Liver (tissue), 9 donors: ENCODE measurements around the gene PIEZO1. TPM values are rescaled to one million over a fixed set of nuclear protein-coding genes. Genes with fewer than 3 reads are reported as not detected.
A peak's percentile ranks its signal among the peaks of the same experiment; 100 is the strongest.

Source experiments
- DNase-seq: peaks from one replicate; pipeline ENCODE4 v3.0.0-alpha.2; 2017; ENCODE audit warnings: low spot score
- H3K27ac ChIP-seq, 2 donors: one replicate each; pipeline ENCODE4 v1.7.0; 2013; ENCODE audit warnings: inconsistent platforms in 2 of 2, low read length in 2 of 2, control low read depth in 1 of 2, low read depth in 1 of 2, mild to moderate bottlenecking in 1 of 2
- H3K27me3 ChIP-seq, 4 donors: one replicate each; pipeline versions ENCODE4 v1.6.1 to v1.7.0; 2013; ENCODE audit warnings: low read length in 3 of 4, inconsistent platforms in 1 of 4, mild to moderate bottlenecking in 1 of 4, moderate library complexity in 1 of 4; ENCODE audit not compliant: control insufficient read depth in 4 of 4, insufficient read depth in 4 of 4
- H3K36me3 ChIP-seq, 4 donors: one replicate each; pipeline versions ENCODE4 v1.6.1 to v1.7.0; 2013; ENCODE audit warnings: low read length in 3 of 4, mild to moderate bottlenecking in 3 of 4, low read depth in 1 of 4, moderate library complexity in 1 of 4; ENCODE audit not compliant: control insufficient read depth in 4 of 4, insufficient read depth in 3 of 4
- H3K4me1 ChIP-seq, 4 donors: one replicate each; pipeline versions ENCODE4 v1.6.1 to v1.7.0; 2013; ENCODE audit warnings: low read length in 3 of 4, mild to moderate bottlenecking in 3 of 4, moderate library complexity in 1 of 4; ENCODE audit not compliant: control insufficient read depth in 4 of 4, insufficient read depth in 4 of 4
- H3K4me3 ChIP-seq, 3 donors: one replicate each; pipeline versions ENCODE4 v1.6.1 to v1.7.0; 2013; ENCODE audit warnings: low read length in 3 of 3, control low read depth in 1 of 3, low read depth in 1 of 3, mild to moderate bottlenecking in 1 of 3
- H3K9ac ChIP-seq, 2 donors: one replicate each; pipeline ENCODE4 v1.7.0; 2013; ENCODE audit warnings: low read length in 2 of 2, mild to moderate bottlenecking in 2 of 2, moderate library complexity in 2 of 2, control low read depth in 1 of 2, low read depth in 1 of 2
- H3K9me3 ChIP-seq, 4 donors: one replicate each; pipeline versions ENCODE4 v1.6.1 to v1.7.0; 2013; ENCODE audit warnings: low read length in 3 of 4; ENCODE audit not compliant: control insufficient read depth in 4 of 4
- FOXA2 ChIP-seq: IDR thresholded peaks from 2 replicates; pipeline ENCODE4 v1.6.1; 2016; ENCODE audit warnings: antibody characterized with exemption
- GABPA ChIP-seq, 2 donors: IDR thresholded peaks in 1 of 2; conservative IDR thresholded peaks in 1 of 2; 2 replicates each; pipeline ENCODE4 v1.6.1; 2016; ENCODE audit warnings: antibody characterized with exemption in 2 of 2, mild to moderate bottlenecking in 1 of 2, moderate library complexity in 1 of 2
- HNF4A ChIP-seq, 2 donors: conservative IDR thresholded peaks; 2 replicates each; pipeline ENCODE4 v1.6.1; 2016; ENCODE audit warnings: antibody characterized with exemption in 2 of 2, mild to moderate bottlenecking in 2 of 2
- HNF4G ChIP-seq: IDR thresholded peaks from 2 replicates; pipeline ENCODE4 v1.6.1; 2016; ENCODE audit warnings: antibody characterized with exemption
- JUND ChIP-seq, 2 donors: IDR thresholded peaks; 2 replicates each; pipeline ENCODE4 v1.6.1; 2016; ENCODE audit warnings: antibody characterized with exemption in 2 of 2
- NR2F2 ChIP-seq: IDR thresholded peaks from 2 replicates; pipeline ENCODE4 v1.6.1; 2016; ENCODE audit warnings: antibody characterized with exemption
- RXRA ChIP-seq, 2 donors: IDR thresholded peaks; 2 replicates each; pipeline ENCODE4 v1.6.1; 2017 to 2018; ENCODE audit warnings: antibody characterized with exemption in 2 of 2, mild to moderate bottlenecking in 1 of 2
- TAF1 ChIP-seq: conservative IDR thresholded peaks from 2 replicates; pipeline ENCODE4 v1.6.1; 2016; ENCODE audit warnings: antibody characterized with exemption, mild to moderate bottlenecking
- YY1 ChIP-seq: IDR thresholded peaks from 2 replicates; pipeline ENCODE4 v1.6.1; 2016; ENCODE audit warnings: antibody characterized with exemption, mild to moderate bottlenecking
- WGBS: extraction: QIAGEN DNeasy Blood & Tissue Kit; methylation state at CpG from one replicate; pipeline ENCODE4 v1.1.7; 2013; 5-methylcytosine and 5-hydroxymethylcytosine counted together
- polyA plus RNA-seq, 2 donors: library from polyadenylated mRNA; stranded (reverse) in 1 of 2; unstranded in 1 of 2; fragments of 200-250 nt in 1 of 2; fragments of >200 nt in 1 of 2; fragmentation: Nextera tagmentation in 1 of 2; extraction: Ambion mirVana in 1 of 2; gene quantifications; one replicate each; pipeline versions ENCODE4 v1.2.1 to v1.2.3, GENCODE V29; 2013 to 2015
- total RNA-seq, 2 donors: library from RNA; depleted of rRNA; stranded (reverse); fragments of >200 nt; gene quantifications; one replicate each; pipeline ENCODE4 v1.2.3, GENCODE V29; 2014
- TF ChIP-seq, protein P1 (sequence below): IDR thresholded peaks from 2 replicates; pipeline ENCODE4 v1.6.1; 2016; ENCODE audit warnings: antibody characterized with exemption
- TF ChIP-seq, protein P2 (sequence below): IDR thresholded peaks from 2 replicates; pipeline ENCODE4 v1.6.1; 2016; ENCODE audit warnings: antibody characterized with exemption
- TF ChIP-seq, protein P3 (sequence below): IDR thresholded peaks from 2 replicates; pipeline ENCODE4 v1.6.1; 2016; ENCODE audit warnings: antibody characterized with exemption, mild to moderate bottlenecking
- donor health status: healthy.
- donor health status: healthy.
- donor health status: healthy.
- donor health status: healthy.
- donor health status: healthy.

PIEZO1 gene
- total and polyA plus RNA-seq, 4 donors: 15.3 to 74.7 (median 59.2) TPM

DNA sequence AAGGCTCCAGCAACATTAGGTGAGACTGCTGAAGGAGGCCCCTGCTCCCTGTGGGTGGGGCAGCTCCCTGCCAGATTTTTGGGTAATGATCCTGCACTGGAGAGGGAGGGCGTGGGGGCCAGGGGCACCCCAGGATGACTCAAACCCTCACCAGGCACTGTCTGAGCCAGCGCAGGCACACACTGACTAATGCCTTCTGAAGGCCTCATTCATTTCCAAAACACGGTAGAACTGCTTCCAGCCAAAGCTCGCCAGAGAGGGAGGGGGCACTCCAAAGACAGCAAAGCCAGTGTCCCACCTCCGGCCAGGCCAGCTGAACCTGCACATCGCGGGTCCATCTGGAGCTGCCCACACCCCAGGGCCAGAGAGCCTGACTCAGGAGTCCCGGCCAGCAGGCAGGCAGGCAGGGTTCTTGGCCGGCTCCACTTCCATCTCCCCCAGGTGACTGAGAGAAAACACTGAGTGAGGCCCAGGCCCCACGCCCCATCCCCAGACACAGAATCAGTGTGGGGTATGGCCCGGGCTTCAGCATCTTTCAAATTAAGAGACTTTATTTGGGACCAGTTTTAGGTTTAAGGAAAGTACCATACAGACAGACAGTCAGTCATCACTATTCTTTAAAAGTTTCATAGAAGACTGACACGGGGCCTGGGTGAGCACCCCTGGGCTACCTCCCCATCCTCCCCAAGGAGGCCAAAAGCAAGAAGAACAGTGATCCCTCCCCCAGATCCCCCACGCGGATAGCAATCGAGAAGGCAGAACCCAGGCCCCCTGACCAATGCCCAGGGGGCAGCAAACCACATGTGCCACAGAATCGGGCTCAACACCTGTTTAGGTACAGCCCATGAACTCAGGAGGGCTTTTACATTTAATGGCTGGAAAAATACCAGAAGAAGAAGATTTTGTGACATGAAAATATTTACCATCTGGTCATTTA, 2.3 kb downstream of the PIEZO1 start (continued):
- TF ChIP-seq HNF4A (conservative IDR thresholded peaks at IDR 0.05) (no peak), FOXA2 (no peak), GABPA (IDR thresholded peaks at IDR 0.05 in 1 of 2, conservative IDR thresholded peaks at IDR 0.05 in 1 of 2) (no peak), HNF4G (no peak)

DNA sequence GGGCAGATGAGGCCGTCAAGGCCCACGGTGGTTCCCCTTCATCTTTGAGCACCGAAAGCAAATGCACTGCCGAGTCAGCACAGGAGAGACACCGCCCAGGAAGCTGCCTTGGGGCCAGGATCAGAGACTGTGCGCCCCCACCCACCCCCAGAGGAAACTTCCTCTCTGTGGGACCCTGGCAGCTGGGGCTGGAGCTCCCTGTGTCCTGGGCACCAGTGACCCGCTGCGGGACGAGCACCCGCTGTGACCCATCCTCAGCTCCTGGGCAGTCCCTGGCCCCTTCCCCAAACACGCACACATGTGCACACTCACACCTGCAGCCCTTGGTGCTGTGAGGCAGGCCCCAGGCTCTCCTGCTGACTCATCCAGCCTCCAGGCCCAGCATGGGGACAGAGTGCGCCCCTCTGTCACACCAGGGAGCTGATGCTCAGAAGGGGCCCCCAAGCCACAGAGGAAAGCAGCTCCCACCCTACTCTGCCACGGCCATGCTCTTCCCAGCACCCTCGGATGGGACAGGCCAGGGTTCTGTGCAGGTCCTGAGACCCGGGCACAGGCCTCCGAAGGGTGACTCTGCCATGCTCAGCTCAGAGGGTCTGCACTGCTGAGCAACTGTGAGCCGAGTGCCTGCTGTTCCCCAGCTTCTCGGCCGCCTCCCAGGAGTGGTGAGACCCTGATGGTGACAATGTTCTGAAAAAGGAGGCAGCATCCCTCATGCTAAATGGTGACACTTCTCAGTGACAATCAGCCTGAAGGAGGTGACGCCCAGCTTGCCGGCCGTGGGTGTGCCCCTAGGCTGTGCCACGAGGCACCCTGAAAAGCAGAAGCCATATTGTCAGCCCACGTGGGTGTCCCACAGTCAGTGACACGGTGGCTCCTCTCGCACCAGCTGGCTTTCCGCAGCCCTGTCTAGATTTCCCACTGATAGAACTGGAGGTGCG, 3.6 kb downstream of the PIEZO1 start:
- TF ChIP-seq HNF4A (conservative IDR thresholded peaks at IDR 0.05) (no peak), NR2F2 (no peak), HNF4G (no peak), JUND (IDR thresholded peaks at IDR 0.05) (no peak), TAF1 (no peak), GABPA (IDR thresholded peaks at IDR 0.05 in 1 of 2, conservative IDR thresholded peaks at IDR 0.05 in 1 of 2) (no peak), RXRA (IDR thresholded peaks at IDR 0.05) (no peak), YY1 (no peak), FOXA2 (no peak)
- TF ChIP-seq, protein P1, sequence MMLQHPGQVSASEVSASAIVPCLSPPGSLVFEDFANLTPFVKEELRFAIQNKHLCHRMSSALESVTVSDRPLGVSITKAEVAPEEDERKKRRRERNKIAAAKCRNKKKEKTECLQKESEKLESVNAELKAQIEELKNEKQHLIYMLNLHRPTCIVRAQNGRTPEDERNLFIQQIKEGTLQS: no peak
- TF ChIP-seq, protein P2, sequence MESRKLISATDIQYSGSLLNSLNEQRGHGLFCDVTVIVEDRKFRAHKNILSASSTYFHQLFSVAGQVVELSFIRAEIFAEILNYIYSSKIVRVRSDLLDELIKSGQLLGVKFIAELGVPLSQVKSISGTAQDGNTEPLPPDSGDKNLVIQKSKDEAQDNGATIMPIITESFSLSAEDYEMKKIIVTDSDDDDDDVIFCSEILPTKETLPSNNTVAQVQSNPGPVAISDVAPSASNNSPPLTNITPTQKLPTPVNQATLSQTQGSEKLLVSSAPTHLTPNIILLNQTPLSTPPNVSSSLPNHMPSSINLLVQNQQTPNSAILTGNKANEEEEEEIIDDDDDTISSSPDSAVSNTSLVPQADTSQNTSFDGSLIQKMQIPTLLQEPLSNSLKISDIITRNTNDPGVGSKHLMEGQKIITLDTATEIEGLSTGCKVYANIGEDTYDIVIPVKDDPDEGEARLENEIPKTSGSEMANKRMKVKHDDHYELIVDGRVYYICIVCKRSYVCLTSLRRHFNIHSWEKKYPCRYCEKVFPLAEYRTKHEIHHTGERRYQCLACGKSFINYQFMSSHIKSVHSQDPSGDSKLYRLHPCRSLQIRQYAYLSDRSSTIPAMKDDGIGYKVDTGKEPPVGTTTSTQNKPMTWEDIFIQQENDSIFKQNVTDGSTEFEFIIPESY: no peak
- TF ChIP-seq, protein P3, sequence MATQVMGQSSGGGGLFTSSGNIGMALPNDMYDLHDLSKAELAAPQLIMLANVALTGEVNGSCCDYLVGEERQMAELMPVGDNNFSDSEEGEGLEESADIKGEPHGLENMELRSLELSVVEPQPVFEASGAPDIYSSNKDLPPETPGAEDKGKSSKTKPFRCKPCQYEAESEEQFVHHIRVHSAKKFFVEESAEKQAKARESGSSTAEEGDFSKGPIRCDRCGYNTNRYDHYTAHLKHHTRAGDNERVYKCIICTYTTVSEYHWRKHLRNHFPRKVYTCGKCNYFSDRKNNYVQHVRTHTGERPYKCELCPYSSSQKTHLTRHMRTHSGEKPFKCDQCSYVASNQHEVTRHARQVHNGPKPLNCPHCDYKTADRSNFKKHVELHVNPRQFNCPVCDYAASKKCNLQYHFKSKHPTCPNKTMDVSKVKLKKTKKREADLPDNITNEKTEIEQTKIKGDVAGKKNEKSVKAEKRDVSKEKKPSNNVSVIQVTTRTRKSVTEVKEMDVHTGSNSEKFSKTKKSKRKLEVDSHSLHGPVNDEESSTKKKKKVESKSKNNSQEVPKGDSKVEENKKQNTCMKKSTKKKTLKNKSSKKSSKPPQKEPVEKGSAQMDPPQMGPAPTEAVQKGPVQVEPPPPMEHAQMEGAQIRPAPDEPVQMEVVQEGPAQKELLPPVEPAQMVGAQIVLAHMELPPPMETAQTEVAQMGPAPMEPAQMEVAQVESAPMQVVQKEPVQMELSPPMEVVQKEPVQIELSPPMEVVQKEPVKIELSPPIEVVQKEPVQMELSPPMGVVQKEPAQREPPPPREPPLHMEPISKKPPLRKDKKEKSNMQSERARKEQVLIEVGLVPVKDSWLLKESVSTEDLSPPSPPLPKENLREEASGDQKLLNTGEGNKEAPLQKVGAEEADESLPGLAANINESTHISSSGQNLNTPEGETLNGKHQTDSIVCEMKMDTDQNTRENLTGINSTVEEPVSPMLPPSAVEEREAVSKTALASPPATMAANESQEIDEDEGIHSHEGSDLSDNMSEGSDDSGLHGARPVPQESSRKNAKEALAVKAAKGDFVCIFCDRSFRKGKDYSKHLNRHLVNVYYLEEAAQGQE: no peak
- WGBS: 78% methylated on average over 28 of the region's 28 CpGs
- Histone ChIP-seq H3K4me3 (no peak overlapping the region), H3K9ac (no peak overlapping the region), H3K4me1 (peaks cover 17 to 56% (median 34%) of the 10 kb centered on the region in 4 donors), H3K27me3 (no peaks in the 10 kb centered on the region), H3K27ac (peak overlapping the region in 1 of 2 donors; percentile 38), H3K9me3 (no peaks in the 10 kb centered on the region), H3K36me3 (no peaks in the 10 kb centered on the region)
- DNase-seq: no peak
